ENCODE results near the gene NOSTRIN.
A peak's percentile ranks its signal among the peaks of the same experiment; 100 is the strongest.
"Not testable (repeated sequence)": the region's sequence is repeated elsewhere in the genome, so short reads cannot be mapped to it uniquely, and the experiment has no call there.

Gene NOSTRIN

GRCh38 chr2:168867164-168867563 is 64.7 kb downstream of the NOSTRIN start:
- not testable (repeated sequence) for DNase-seq (ENCODE audit: low read depth in 2 of 3, low spot score in 2 of 3)

- not testable (repeated sequence) for DNase-seq (ENCODE audit: low read depth in 2 of 3, low spot score in 2 of 3)
Observed at GRCh38 chr2:168870369-168870768, 67.9 kb downstream of the NOSTRIN start.

- not testable (repeated sequence) for DNase-seq (ENCODE audit: low read depth in 2 of 3, low spot score in 2 of 3)
Observed at GRCh38 chr2:168870824-168871223, 68.4 kb downstream of the NOSTRIN start.

DNA sequence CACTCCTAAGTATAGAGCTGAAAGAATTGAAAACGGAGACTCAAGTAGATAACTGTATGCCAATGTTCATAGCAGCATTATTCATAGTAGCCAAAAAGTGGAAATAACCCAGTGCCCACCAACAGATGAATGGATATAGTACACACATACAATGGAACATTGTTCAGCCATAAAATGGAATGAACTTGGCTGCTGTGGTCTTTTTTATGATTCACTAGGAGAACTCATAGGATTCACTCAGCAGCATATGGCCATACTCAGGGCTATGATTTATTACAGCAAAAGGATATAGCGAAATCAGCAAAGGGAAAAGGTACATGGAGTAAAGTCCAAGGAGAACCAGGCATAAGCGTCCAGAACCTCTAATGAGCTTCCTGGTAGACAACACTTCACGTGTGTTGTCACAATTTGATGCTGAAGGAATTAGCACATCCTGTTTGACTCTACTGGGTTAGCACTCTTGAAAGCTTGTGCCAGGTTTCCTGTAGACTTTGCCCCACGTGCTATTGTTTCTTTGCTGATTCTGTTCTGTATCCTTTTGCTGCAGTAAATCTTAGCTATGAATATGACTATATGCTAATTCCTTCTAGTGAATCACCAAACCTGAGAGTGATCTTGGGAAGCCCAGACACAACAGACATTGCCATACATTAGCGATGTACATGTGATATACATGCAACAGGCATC is 72.1 kb downstream of the NOSTRIN start:
- no peak for DNase-seq (ENCODE audit: low read depth in 2 of 3, low spot score in 2 of 3)

DNA sequence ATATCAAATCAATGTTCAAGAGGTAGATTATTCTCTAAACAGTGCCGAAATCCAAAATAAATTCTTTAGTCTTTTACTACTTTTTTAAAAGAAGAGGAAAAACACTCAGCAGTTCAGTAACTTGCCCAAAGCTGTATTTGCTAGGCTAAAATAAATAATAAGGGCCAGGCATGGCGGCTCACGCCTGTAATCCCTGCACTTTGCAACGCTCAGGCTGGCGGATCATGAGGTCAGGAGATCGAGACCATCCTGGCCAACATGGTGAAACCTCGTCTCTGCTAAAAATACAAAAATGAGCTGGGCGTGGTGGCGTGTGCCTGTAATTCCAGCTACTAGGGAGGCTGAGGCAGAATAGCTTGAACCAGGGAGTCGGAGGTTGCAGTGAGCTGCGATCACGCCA is 79.7 kb downstream of the NOSTRIN start:
- not testable (repeated sequence) for DNase-seq (ENCODE audit: low read depth in 2 of 3, low spot score in 2 of 3)

- DNase-seq (ENCODE audit: low read depth in 2 of 3, low spot score in 2 of 3): no peak
Observed at GRCh38 chr2:168884975-168885374, 82.5 kb downstream of the NOSTRIN start.

DNA sequence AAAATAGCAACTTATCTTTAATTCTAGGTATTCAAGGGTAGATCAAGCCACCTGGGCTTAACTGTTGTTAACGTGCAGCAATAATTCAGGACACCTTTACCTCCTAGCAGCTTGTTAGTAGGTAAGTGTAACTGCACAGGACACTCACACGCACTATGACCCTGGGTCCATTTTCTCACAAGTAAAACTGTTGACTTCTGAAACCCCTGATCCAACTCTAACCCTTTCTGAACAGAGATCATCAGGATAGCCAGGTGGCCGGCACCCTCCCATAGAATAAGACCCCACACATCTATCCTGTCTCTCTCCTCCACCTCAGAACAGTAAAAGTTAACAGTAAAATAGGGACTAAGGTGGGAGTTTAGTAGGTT is 87.2 kb downstream of the NOSTRIN start:
- DNase-seq (ENCODE audit: low read depth in 2 of 3, low spot score in 2 of 3): no peak

DNA sequence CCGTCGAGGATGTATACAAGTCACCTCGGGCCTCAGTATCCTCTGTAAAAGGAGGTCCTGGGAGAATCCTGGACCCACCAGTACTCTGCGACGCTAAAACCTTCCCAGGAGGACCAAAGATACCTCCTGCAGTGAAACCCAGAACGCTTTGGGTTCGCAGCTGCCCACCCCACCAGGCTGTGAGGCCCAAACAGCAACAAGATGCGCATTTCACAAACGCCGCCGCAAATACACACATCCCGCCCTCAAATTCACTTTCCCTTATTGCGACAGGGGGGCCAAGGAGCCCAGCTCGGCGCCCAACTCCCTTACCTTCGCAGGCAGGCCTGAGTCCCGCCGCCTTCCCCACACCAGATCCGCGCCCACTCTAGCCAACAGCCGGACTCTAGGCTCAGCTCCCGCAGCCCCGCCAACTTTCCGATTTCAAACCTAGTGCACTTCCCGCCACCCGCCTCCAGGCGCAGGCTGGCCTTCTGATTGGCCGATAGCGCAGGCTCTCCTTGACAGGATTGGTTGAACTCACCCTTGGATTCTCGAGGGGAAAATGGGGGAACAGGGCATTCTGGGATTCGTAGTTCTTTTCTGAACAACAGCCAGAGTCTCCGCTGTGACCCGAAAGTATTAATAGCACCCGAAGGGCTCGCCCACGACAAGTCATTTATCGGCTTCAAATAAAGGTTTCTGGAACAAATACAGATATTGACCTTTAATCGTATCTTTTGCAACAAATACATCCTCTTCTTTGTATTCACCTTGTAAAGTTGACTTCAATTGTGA is 87.8 kb downstream of the NOSTRIN start, which contains the start of gene SPC25:
SPC25 (minus strand) TSS at position 425 of the 777 bp plus-strand sequence. CDS start 911 bp downstream, outside the sequence.
- peak; percentile 60 to 76 (median 65) for DNase-seq (ENCODE audit: low read depth in 2 of 3, low spot score in 2 of 3)

DNA sequence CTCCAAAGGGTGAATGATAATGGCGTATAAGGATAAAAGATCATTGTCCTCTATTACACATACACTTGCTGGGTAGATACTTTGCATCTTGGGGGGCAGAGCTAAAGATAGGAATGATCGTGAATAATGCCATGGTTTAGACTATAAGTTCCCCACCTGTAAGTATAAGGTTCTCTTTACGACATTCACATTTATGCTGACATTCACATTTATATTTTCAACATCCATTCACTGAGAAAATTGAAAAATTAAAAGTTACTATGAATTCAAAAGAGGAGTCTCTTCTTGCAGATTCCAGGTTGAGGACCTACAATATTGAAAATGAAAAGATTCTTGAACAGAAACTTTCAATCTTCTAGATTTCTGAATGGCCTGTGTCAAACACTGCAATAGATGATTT is 89.9 kb downstream of the NOSTRIN start:
- DNase-seq (ENCODE audit: low read depth in 2 of 3, low spot score in 2 of 3): no peak

DNA sequence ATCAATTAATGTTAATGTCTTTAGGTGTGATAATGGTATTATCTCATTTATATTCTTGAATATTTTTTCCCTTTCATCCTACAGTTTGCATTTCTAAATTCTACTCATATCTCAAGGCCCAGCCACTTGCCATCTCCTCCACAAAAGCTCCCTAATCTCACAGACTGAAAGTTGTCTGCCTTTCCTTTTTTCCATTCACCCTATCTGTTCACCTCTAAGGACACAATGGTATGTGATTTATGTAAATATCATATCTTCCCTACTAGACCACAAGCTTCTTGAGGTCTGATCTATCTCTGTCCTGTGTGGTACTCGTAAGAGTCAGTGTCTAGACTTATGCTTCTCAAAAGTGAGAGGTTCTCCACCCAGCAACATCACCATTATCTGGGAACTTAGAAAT is 91.7 kb downstream of the NOSTRIN start:
- DNase-seq (ENCODE audit: low read depth in 2 of 3, low spot score in 2 of 3): no peak

DNA sequence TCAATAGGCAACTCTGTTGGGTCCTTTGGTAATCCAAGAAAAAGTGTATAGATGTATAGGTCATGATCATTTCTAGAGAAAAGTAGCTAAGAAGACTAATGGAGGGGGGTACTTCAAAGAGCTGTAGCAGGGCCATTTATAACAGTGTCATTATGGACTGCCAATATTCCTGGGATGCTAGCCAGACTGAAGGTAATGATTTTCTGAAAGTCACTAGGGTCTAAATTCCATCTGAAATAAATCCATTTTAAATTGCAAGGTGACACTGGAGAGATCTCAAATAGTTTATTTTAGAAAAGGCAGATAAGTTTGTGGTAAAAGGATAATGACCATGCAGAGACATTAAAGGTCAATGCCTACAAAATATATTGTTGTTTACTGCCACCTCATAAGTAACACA is 92.3 kb downstream of the NOSTRIN start:
- no peak for DNase-seq (ENCODE audit: low read depth in 2 of 3, low spot score in 2 of 3)

- no peak for DNase-seq (ENCODE audit: low read depth in 2 of 3, low spot score in 2 of 3)
Observed at GRCh38 chr2:168895771-168896170, 93.3 kb downstream of the NOSTRIN start.

GRCh38 chr2:168896783-168897182 is 94.3 kb downstream of the NOSTRIN start:
- DNase-seq (ENCODE audit: low read depth in 2 of 3, low spot score in 2 of 3): no peak

GRCh38 chr2:168897449-168897848 is 95.0 kb downstream of the NOSTRIN start:
- no peak for DNase-seq (ENCODE audit: low read depth in 2 of 3, low spot score in 2 of 3)

GRCh38 chr2:168901003-168901402 is 98.6 kb downstream of the NOSTRIN start, which contains the start of gene G6PC2:
Gene G6PC2 (plus strand): TSS chr2:168901291. CDS start chr2:168901332, 41 bp downstream.
- no peak for DNase-seq (ENCODE audit: low read depth in 2 of 3, low spot score in 2 of 3)

DNA sequence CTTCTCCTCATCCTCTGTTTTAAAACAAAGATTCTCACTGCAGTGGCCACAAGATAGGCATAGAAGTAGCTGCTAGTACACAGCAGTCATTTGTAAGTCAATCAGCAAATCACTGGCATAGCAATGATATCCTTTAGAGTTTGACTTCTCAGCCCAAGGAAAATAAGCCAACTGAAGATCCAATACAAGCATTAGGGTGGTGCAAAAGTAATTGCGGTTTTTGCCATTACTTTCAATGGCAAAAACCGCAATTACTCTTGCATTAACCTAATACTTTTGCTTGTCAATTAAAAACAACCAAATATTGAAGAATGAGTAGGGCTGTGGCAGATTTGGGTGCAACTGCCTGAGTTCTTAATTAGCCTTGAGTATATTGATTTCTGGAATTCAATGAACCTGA is 101.5 kb downstream of the NOSTRIN start:
- no peak for DNase-seq (ENCODE audit: low read depth in 2 of 3, low spot score in 2 of 3)

DNA sequence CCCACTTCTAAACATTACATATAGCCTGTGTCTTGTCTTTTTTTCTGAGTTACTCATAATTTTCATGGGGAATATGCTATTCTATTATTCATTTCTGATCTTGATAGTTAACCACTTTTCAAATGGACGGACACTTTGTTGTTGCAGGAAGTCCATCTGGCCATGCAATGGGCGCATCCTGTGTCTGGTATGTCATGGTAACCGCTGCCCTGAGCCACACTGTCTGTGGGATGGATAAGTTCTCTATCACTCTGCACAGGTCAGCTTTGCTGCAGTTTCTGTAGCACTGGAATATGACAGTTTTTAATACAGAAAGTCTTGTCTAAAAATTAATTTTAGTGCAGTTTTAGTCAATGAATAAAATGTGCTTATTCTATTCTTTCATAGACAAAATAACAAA is 101.9 kb downstream of the NOSTRIN start:
- DNase-seq (ENCODE audit: low read depth in 2 of 3, low spot score in 2 of 3): no peak

DNA sequence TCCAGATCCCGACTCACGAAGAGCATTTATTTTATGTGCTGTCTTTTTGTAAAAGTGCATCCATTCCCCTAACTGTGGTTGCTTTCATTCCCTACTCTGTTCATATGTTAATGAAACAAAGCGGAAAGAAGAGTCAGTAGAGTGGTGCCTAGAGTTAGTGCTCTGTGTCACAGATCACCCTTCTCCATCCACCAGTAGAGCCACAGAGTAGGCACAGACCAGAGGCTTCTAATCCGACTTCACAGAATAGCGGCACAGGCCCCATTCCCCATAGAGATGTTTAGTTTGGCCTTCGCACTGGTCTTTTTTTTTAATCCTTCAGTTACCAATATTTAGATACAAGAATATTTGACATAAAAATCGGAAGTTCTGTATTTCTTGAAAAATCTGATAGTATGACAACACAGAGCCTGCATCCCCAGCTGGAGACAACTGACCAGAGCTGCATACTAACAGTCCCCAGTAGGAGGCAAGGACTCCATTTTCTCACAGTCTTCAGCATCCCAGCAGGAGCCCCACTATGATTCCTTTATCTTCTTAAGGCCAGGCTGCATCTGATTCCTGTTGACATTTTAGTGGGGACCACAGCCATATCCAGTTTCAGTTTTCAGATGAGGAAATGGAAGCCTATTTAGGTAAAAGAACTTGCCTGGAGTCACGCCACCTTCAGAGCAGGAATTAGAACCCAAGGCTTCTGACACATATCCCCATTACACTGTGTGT is 105.7 kb downstream of the NOSTRIN start:
- DNase-seq (ENCODE audit: low read depth in 2 of 3, low spot score in 2 of 3): no peak

GRCh38 chr2:168910330-168910729 is 107.9 kb downstream of the NOSTRIN start:
- no peak for DNase-seq (ENCODE audit: low read depth in 2 of 3, low spot score in 2 of 3)

GRCh38 chr2:168912466-168912865 is 110.0 kb downstream of the NOSTRIN start:
- no peak for DNase-seq (ENCODE audit: low read depth in 2 of 3, low spot score in 2 of 3)

DNA sequence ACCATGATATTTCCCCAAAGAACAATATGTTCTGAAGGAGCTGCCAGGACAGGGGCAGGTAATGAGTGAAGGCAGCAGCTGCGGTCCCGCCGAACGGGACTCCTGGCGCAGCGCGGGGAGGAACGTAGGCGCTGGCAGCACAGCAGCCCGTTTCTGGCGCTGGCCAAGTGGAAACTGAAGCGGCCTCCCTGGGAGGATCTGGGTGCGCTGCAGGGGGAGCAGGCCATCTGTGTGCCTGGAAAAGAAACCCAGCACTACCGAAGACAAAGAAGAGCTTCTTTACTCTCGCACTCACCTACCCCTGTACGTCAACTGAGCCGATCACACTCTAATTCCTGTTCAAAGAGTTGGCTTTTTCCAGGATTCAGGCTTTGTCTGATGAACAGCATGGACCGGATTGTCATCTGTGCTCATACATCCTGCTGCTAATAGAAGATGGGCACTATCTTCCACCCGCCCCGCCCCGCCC is 110.5 kb downstream of the NOSTRIN start:
- DNase-seq (ENCODE audit: low read depth in 2 of 3, low spot score in 2 of 3): no peak

GRCh38 chr2:168913495-168913894 is 111.1 kb downstream of the NOSTRIN start:
- DNase-seq (ENCODE audit: low read depth in 2 of 3, low spot score in 2 of 3): no peak
